Pancreas (tissue), 10 donors: ENCODE measurements around the gene GGTLC3. TPM values are rescaled to one million over a fixed set of nuclear protein-coding genes. Genes with fewer than 3 reads are reported as not detected.
"Not testable (repeated sequence)": the region's sequence is repeated elsewhere in the genome, so short reads cannot be mapped to it uniquely, and the experiment has no call there.

Experiments
- ATAC-seq, 4 donors: fragments of 200-7000 bp; cut with Tn5 transposase; one replicate each; pipeline versions ENCODE4 v1.8.0 to v1.9.1; 2020; ENCODE audit warnings: mild to moderate bottlenecking in 4 of 4, moderate library complexity in 4 of 4
- DNase-seq, 6 donors: peaks; one replicate each; pipeline ENCODE4 v3.0.0-alpha.2; 2020
- FAIRE-seq: peaks from 2 replicates; lab custom pipeline; 2012; peaks lifted over from hg19 to GRCh38; lab: Jason Lieb, UNC
- H3K27ac ChIP-seq, 4 donors: fragments of 200-600 bp; sonication (generic); 1 replicate in 3 of 4; 2 replicates in 1 of 4; pipeline versions ENCODE4 v1.5.0 to v1.8.0; 2020
- H3K27me3 ChIP-seq, 4 donors: fragments of 200-600 bp; one replicate each; pipeline ENCODE4 v1.8.0; 2021
- H3K36me3 ChIP-seq, 3 donors: fragments of 200-600 bp; sonication (generic) in 1 of 3; one replicate each; pipeline versions ENCODE4 v1.5.0 to v1.8.0; 2020 to 2021
- H3K4me1 ChIP-seq, 3 donors: fragments of 200-600 bp; one replicate each; pipeline ENCODE4 v1.8.0; 2021
- H3K4me3 ChIP-seq, 4 donors: fragments of 200-600 bp; sonication (generic) in 2 of 4; one replicate each; pipeline versions ENCODE4 v1.5.0 to v1.8.0; 2020 to 2021
- H3K9me3 ChIP-seq, 4 donors: fragments of 200-600 bp; one replicate each; pipeline ENCODE4 v1.8.0; 2021
- WGBS, 2 donors: extraction: QIAGEN DNeasy Blood & Tissue Kit; methylation state at CpG; one replicate each; pipeline ENCODE4 v1.1.7; 2013; 5-methylcytosine and 5-hydroxymethylcytosine counted together
- intact Hi-C, 3 donors: fragments of 100-400 bp; cut with DNase I; formaldehyde crosslinking; loops; one replicate each; pipeline versions ENCODE4 v1.11.1 to v1.14.2; 2022
- polyA plus RNA-seq, 2 donors: library from polyadenylated mRNA; stranded (reverse); fragments of 200-250 nt; gene quantifications; one replicate each; pipeline ENCODE4 v1.2.3, GENCODE V29; 2013
- total RNA-seq, 6 donors: library from RNA; stranded (reverse); fragmentation: NEBNext Ultra II Directional in 4 of 6; extraction: Animal tissue kit (Norgen Biotek cat#: 25700) in 4 of 6; gene quantifications; one replicate each; pipeline versions ENCODE4 v1.2.1 to v1.2.4, GENCODE V29; 2021 to 2023
- donor health status: healthy with polysubstance abuse.
- donor health status: DM: no; HTN: no; CAD: no; lungs with moderate emphysema.
- donor health status: DM: no; HTN: no; CAD: no.
- donor health status: control.
- donor health status: control.
- donor health status: Bipolar disorder and iron deficiency.
- donor health status: DM: yes; HTN: yes; CAD: no.
- donor health status: DM: no; HTN: no; CAD: no.
- donor health status: DM: no; HTN: no; CAD: no.
- donor health status: DM: yes; HTN: yes; CAD: no.

GGTLC3 gene
- not detected for total RNA-seq
- polyA plus RNA-seq: under 1 TPM in 1 of 2 donors, not detected in 1; 0.61 TPM

GRCh38 chr22:18518061-18518460 is at the start of gene GGTLC3:
GGTLC3 (minus strand) TSS chr22:18518161; CDS start chr22:18517897, 264 bp downstream.
- H3K27ac ChIP-seq, H3K9me3 ChIP-seq, H3K36me3 ChIP-seq, H3K27me3 ChIP-seq, H3K4me1 ChIP-seq, H3K4me3 ChIP-seq, ATAC-seq, intact Hi-C loops, DNase-seq, FAIRE-seq: not testable (repeated sequence)
- WGBS, 2 donors: no CpG with 5 or more reads among the region's 5 CpGs

GRCh38 chr22:18560099-18560974 is 42.4 kb upstream of the GGTLC3 start:
- FAIRE-seq, ATAC-seq, intact Hi-C loops, H3K27ac ChIP-seq, DNase-seq, H3K4me3 ChIP-seq, H3K27me3 ChIP-seq, H3K36me3 ChIP-seq, H3K4me1 ChIP-seq, H3K9me3 ChIP-seq: not testable (repeated sequence)
- WGBS, 2 donors: no CpG with 5 or more reads among the region's 16 CpGs

GRCh38 chr22:18558939-18559338 is 41.0 kb upstream of the GGTLC3 start:
- H3K36me3 ChIP-seq, FAIRE-seq, DNase-seq, H3K4me1 ChIP-seq, H3K9me3 ChIP-seq, H3K4me3 ChIP-seq, H3K27me3 ChIP-seq, H3K27ac ChIP-seq, intact Hi-C loops: not testable (repeated sequence)
- peak; percentile 13 to 46 (median 39) for ATAC-seq
- WGBS, 2 donors: no CpG with 5 or more reads among the region's 6 CpGs

GRCh38 chr22:18558516-18558915 is 40.6 kb upstream of the GGTLC3 start:
- FAIRE-seq, H3K36me3 ChIP-seq, intact Hi-C loops, DNase-seq, H3K9me3 ChIP-seq, H3K4me1 ChIP-seq, H3K27me3 ChIP-seq, H3K27ac ChIP-seq, H3K4me3 ChIP-seq: not testable (repeated sequence)
- peak; percentile 77 to 88 (median 82) for ATAC-seq
- no CpG with 5 or more reads among the region's 4 CpGs for WGBS, 2 donors

GRCh38 chr22:18554280-18555256 is 36.6 kb upstream of the GGTLC3 start:
- intact Hi-C loops, H3K4me1 ChIP-seq, H3K4me3 ChIP-seq, H3K27ac ChIP-seq, H3K27me3 ChIP-seq, H3K9me3 ChIP-seq, FAIRE-seq, H3K36me3 ChIP-seq: not testable (repeated sequence)
- WGBS, 2 donors: no CpG with 5 or more reads among the region's 22 CpGs
- ATAC-seq (peak; percentile 66 to 80 (median 72)), DNase-seq (peak in 1 of 6 donors; percentile 83)

GRCh38 chr22:18552839-18553597 is 35.1 kb upstream of the GGTLC3 start:
- H3K36me3 ChIP-seq, DNase-seq, FAIRE-seq, H3K27ac ChIP-seq, H3K9me3 ChIP-seq, H3K27me3 ChIP-seq, intact Hi-C loops, H3K4me3 ChIP-seq, H3K4me1 ChIP-seq: not testable (repeated sequence)
- no CpG with 5 or more reads among the region's 19 CpGs for WGBS, 2 donors
- peak in 1 of 4 donors; percentile 22 for ATAC-seq

- H3K4me3 ChIP-seq, FAIRE-seq, DNase-seq, intact Hi-C loops, ATAC-seq, H3K9me3 ChIP-seq, H3K36me3 ChIP-seq, H3K27me3 ChIP-seq, H3K4me1 ChIP-seq, H3K27ac ChIP-seq: not testable (repeated sequence)
- 74 to 97% methylated on average over 2 of the region's 7 CpGs for WGBS, 2 donors
These were observed 33.1 kb upstream of the GGTLC3 start for GRCh38 chr22:18551046-18551445.

- H3K9me3 ChIP-seq, H3K27me3 ChIP-seq, H3K4me3 ChIP-seq, H3K27ac ChIP-seq, H3K36me3 ChIP-seq, H3K4me1 ChIP-seq, DNase-seq, FAIRE-seq, intact Hi-C loops, ATAC-seq: not testable (repeated sequence)
- WGBS, 2 donors: 85 to 93% methylated on average over 3 to 10 of the region's 13 CpGs
These were observed 31.7 kb upstream of the GGTLC3 start for GRCh38 chr22:18549458-18550179.

GRCh38 chr22:18544615-18545014 is 26.7 kb upstream of the GGTLC3 start:
- FAIRE-seq, H3K36me3 ChIP-seq, DNase-seq, H3K4me1 ChIP-seq, H3K4me3 ChIP-seq, H3K27ac ChIP-seq, ATAC-seq, H3K27me3 ChIP-seq, H3K9me3 ChIP-seq, intact Hi-C loops: not testable (repeated sequence)
- WGBS, 2 donors: 97% methylated on average over 5 of the region's 13 CpGs; no CpG with 5 or more reads in 1 of the 2 donors

- H3K36me3 ChIP-seq, H3K27ac ChIP-seq, H3K9me3 ChIP-seq, H3K27me3 ChIP-seq, intact Hi-C loops, H3K4me1 ChIP-seq, FAIRE-seq, H3K4me3 ChIP-seq, DNase-seq: not testable (repeated sequence)
- ATAC-seq: peak in 2 of 4 donors; percentile 65 to 69
- WGBS, 2 donors: no CpG with 5 or more reads among the region's 11 CpGs
These were observed 25.4 kb upstream of the GGTLC3 start for GRCh38 chr22:18543400-18543799.
